ENCODE measurements around the gene SPRY1. TPM values are rescaled to one million over a fixed set of nuclear protein-coding genes. Genes with fewer than 3 reads are reported as not detected.

SPRY1 gene
- total and polyA plus RNA-seq, 9 of the 15 experiments (the other 6 are each of a cell fraction or from before 2014, with no cell fraction given) = 0.18 to 1.9 (median 0.45) TPM; not detected in 1

DNA sequence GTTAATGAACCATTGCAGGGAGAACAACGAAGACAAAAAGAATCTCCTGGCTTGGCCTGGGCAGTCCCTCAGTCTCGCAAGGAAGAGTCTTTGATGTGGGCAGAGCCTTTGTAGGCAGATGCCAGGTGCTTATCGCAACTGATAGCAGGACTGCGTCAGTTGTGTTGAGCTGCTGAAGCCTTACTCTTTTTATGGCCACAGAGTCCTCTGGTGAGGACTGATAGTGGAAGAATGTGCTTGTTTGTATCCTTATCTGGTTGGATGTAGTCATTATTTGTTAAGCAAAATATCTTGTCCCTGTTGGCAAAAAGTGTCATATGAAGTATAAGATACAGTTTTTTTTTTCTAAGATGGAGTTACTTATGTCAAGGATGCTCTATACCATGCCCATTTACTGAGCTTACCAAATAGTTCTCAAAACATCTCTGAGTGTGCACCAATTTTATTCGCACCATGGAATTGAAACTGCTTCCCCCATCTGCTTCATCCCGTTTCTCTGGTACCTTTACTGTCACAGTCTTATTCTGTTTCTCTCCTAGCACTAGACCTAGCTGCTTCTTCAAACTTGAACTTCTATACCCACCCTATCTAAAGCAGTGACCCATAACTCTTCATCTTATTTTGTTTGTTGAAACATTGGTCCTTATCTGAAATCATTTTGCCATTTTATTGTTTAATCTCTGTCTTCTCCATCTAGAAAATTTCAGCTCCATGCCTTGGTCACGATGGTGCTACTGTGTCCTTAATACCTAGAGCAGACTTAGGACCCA lies 47.0 kb upstream of the SPRY1 start (continued):
- TF ChIP-seq ZNF780A (CRISPR knock-in tag; IDR thresholded peaks at IDR 0.05) = peak; percentile 84; the same call in 1 of the 2 replicates
- no peak for TF ChIP-seq YY1 (IDR thresholded peaks at IDR 0.05; ENCODE audit: borderline replicate concordance in 1 of 3, control insufficient read depth in 1 of 3, extremely low read depth in 1 of 3, insufficient read depth in 3 of 3, insufficient read length in 1 of 3, insufficient replicate concordance in 2 of 3, low read depth in 1 of 3, low read length in 2 of 3)
- peak; percentile 90 for TF ChIP-seq PHTF2 (CRISPR knock-in tag; IDR thresholded peaks at IDR 0.05)
- TF ChIP-seq, protein P1, sequence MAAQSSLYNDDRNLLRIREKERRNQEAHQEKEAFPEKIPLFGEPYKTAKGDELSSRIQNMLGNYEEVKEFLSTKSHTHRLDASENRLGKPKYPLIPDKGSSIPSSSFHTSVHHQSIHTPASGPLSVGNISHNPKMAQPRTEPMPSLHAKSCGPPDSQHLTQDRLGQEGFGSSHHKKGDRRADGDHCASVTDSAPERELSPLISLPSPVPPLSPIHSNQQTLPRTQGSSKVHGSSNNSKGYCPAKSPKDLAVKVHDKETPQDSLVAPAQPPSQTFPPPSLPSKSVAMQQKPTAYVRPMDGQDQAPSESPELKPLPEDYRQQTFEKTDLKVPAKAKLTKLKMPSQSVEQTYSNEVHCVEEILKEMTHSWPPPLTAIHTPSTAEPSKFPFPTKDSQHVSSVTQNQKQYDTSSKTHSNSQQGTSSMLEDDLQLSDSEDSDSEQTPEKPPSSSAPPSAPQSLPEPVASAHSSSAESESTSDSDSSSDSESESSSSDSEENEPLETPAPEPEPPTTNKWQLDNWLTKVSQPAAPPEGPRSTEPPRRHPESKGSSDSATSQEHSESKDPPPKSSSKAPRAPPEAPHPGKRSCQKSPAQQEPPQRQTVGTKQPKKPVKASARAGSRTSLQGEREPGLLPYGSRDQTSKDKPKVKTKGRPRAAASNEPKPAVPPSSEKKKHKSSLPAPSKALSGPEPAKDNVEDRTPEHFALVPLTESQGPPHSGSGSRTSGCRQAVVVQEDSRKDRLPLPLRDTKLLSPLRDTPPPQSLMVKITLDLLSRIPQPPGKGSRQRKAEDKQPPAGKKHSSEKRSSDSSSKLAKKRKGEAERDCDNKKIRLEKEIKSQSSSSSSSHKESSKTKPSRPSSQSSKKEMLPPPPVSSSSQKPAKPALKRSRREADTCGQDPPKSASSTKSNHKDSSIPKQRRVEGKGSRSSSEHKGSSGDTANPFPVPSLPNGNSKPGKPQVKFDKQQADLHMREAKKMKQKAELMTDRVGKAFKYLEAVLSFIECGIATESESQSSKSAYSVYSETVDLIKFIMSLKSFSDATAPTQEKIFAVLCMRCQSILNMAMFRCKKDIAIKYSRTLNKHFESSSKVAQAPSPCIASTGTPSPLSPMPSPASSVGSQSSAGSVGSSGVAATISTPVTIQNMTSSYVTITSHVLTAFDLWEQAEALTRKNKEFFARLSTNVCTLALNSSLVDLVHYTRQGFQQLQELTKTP (IDR thresholded peaks at IDR 0.05; ENCODE audit: low read depth in 1 of 2, partially characterized antibody in 2 of 2) = peak; percentile 37 to 89
- peak; percentile 100 for TF ChIP-seq ZNF766 (CRISPR knock-in tag; conservative IDR thresholded peaks at IDR 0.05)
- no peak for TF ChIP-seq MED1 (CRISPR knock-in tag; IDR thresholded peaks at IDR 0.05; ENCODE audit: borderline replicate concordance)
- peak; percentile 96 for TF ChIP-seq RUNX1 (IDR thresholded peaks at IDR 0.05; ENCODE audit: low read depth)
- TF ChIP-seq, protein P2, sequence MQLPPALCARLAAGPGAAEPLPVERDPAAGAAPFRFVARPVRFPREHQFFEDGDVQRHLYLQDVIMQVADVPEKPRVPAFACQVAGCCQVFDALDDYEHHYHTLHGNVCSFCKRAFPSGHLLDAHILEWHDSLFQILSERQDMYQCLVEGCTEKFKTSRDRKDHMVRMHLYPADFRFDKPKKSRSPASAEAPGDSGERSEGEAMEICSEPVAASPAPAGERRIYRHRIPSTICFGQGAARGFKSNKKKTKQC (CRISPR knock-in tag; IDR thresholded peaks at IDR 0.05) = no peak
- TF ChIP-seq SAFB (IDR thresholded peaks at IDR 0.05; ENCODE audit: borderline replicate concordance, low read depth, low read length) = no peak
- peak; percentile 62; the same call in 1 of the 2 replicates for TF ChIP-seq OTX1 (CRISPR knock-in tag; IDR thresholded peaks at IDR 0.05)
- no peak for TF ChIP-seq ARID2 (IDR thresholded peaks at IDR 0.05)
- peak; percentile 97 for TF ChIP-seq HDAC8 (tag; IDR thresholded peaks at IDR 0.05)
- TF ChIP-seq, protein P3, sequence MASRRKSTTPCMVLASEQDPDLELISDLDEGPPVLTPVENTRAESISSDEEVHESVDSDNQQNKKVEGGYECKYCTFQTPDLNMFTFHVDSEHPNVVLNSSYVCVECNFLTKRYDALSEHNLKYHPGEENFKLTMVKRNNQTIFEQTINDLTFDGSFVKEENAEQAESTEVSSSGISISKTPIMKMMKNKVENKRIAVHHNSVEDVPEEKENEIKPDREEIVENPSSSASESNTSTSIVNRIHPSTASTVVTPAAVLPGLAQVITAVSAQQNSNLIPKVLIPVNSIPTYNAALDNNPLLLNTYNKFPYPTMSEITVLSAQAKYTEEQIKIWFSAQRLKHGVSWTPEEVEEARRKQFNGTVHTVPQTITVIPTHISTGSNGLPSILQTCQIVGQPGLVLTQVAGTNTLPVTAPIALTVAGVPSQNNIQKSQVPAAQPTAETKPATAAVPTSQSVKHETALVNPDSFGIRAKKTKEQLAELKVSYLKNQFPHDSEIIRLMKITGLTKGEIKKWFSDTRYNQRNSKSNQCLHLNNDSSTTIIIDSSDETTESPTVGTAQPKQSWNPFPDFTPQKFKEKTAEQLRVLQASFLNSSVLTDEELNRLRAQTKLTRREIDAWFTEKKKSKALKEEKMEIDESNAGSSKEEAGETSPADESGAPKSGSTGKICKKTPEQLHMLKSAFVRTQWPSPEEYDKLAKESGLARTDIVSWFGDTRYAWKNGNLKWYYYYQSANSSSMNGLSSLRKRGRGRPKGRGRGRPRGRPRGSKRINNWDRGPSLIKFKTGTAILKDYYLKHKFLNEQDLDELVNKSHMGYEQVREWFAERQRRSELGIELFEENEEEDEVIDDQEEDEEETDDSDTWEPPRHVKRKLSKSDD (conservative IDR thresholded peaks at IDR 0.05; ENCODE audit: low read length) = no peak
- TF ChIP-seq ZNF436 (CRISPR knock-in tag; IDR thresholded peaks at IDR 0.05) = peak; percentile 40; the same call in 1 of the 2 replicates
- TF ChIP-seq, protein P4, sequence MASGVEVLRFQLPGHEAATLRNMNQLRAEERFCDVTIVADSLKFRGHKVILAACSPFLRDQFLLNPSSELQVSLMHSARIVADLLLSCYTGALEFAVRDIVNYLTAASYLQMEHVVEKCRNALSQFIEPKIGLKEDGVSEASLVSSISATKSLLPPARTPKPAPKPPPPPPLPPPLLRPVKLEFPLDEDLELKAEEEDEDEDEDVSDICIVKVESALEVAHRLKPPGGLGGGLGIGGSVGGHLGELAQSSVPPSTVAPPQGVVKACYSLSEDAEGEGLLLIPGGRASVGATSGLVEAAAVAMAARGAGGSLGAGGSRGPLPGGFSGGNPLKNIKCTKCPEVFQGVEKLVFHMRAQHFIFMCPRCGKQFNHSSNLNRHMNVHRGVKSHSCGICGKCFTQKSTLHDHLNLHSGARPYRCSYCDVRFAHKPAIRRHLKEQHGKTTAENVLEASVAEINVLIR (CRISPR knock-in tag; IDR thresholded peaks at IDR 0.05) = peak; percentile 90
- TF ChIP-seq ZNF184 (CRISPR knock-in tag; IDR thresholded peaks at IDR 0.05) = no peak
- peak; percentile 97 for TF ChIP-seq PHB2 (IDR thresholded peaks at IDR 0.05; ENCODE audit: low read depth)
- TF ChIP-seq SIN3A (IDR thresholded peaks at IDR 0.05; ENCODE audit: borderline replicate concordance in 2 of 2, control insufficient read depth in 1 of 2, low read depth in 2 of 2, low read length in 2 of 2) = no peak

Data from K562 (cell line).